RCC 7860 (cell line): ENCODE results near the gene CGB3.

Experiments used
- DNase-seq: peaks from one replicate; pipeline ENCODE4 v3.0.0-alpha.2; 2015; ENCODE audit warnings: low spot score
- FAIRE-seq: peaks from 2 replicates; lab custom pipeline; 2012; peaks lifted over from hg19 to GRCh38; lab: Jason Lieb, UNC

Gene CGB3

GRCh38 chr19:48991011-48991609, 33.0 kb downstream of the CGB3 start:
- no peak for FAIRE-seq

GRCh38 chr19:48990400-48990799, 33.7 kb downstream of the CGB3 start:
- DNase-seq (no peak), FAIRE-seq (no peak)

More at GRCh38 chr19:48991011-48991609, 33.0 kb downstream of the CGB3 start:
- DNase-seq, result no peak

GRCh38 chr19:48989701-48990291, 34.3 kb downstream of the CGB3 start:
- FAIRE-seq (no peak), DNase-seq (no peak)

GRCh38 chr19:48988860-48989259, 35.3 kb downstream of the CGB3 start:
- no peak for DNase-seq
- FAIRE-seq, result no peak

- FAIRE-seq (no peak), DNase-seq (no peak)
Observed at GRCh38 chr19:48988286-48988685, 35.8 kb downstream of the CGB3 start.

- FAIRE-seq (no peak), DNase-seq (no peak)
Observed at GRCh38 chr19:48987323-48987722, 36.8 kb downstream of the CGB3 start.

- DNase-seq (no peak), FAIRE-seq (no peak)
Observed at GRCh38 chr19:48986211-48986610, 37.9 kb downstream of the CGB3 start.

- DNase-seq, result no peak
- no peak for FAIRE-seq
Observed at GRCh38 chr19:48985711-48986110, 38.4 kb downstream of the CGB3 start.

GRCh38 chr19:48982280-48982679, 41.9 kb downstream of the CGB3 start:
- DNase-seq (no peak), FAIRE-seq (no peak)

GRCh38 chr19:48977061-48977460, 47.1 kb downstream of the CGB3 start:
- no peak for FAIRE-seq
- DNase-seq, result no peak

- FAIRE-seq (no peak), DNase-seq (no peak)
Observed at GRCh38 chr19:48975947-48976847, 47.9 kb downstream of the CGB3 start.
